ENCODE measurements around the gene RSPH10B2. TPM values are rescaled to one million over a fixed set of nuclear protein-coding genes. Genes with fewer than 3 reads are reported as not detected.
A peak's percentile ranks its signal among the peaks of the same experiment; 100 is the strongest.
"Not testable (repeated sequence)": the region's sequence is repeated elsewhere in the genome, so short reads cannot be mapped to it uniquely, and the experiment has no call there.

RSPH10B2 gene
- total RNA-seq, 1 donor from 2014 or later, result not detected

DNA sequence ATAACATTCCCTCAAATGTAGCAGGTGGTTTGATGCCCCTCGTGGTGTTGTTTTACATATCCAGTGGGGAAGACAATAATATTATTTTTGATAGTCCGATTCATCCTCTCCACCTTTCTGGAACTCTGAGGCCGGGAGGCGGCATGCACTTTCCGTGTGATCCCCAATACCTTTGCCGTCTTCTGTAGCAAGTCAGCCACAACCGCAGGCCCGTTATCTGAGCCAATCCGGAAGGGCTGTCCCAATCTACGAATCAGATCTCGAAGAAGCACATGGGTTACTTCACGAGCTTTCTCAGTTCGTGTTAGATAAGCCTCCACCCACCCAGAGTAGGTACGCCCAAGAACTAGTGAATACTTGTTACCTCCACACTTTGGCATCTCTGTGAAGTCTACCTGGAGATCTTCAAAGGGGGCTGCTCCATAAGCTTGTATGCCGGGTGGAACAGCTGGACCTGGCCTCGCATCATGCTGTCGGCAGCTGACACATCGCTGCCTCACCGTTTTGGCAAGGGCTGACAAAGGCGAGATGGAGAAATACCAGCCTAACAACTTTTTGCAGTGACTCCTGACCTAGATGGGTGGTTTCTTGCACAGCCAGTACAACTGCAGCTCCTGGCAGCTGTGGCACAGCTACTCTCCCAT is 88.5 kb downstream of the RSPH10B2 start:
- DNase-seq (ENCODE audit: low spot score), result peak; percentile 15

DNA sequence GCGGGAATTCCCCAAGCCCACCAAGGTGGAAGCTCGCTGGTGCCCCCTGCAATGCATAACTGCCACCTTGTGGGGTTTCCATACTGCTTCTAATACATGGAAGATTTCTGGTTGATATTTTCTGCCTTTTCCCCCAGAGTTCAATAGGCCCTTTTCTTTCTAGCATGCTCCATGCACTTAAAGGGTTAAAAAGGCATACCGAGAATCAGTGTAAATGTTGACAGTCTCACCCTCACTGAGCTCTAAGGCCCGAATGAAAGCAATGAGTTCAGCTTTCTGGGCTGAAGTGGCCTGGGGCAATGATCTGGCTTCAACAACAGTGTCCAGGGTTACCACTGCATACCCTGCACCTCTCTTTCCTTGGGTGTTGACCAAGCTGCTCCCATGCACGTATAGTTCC is 89.2 kb downstream of the RSPH10B2 start:
- not testable (repeated sequence) for DNase-seq (ENCODE audit: low spot score)

DNA sequence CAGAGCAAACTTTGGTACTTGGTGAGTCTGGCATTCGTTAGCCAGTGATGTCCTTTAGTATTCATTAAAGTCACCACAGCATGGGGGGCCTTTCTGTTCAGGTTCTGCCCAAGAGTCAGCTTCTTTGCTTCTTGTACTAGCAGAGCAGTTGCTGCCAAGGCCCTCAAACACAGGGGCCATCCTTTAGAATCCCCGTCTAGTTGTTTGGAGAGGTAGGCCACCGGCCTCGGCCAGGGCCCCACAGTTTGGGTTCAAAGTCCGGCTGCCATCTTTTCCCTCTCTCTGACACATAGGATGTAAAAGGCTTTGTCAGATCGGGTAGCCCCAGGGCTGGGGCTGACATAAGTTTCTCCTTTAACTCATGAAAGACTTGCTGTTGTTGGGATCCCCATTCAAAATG is 89.8 kb downstream of the RSPH10B2 start:
- not testable (repeated sequence) for DNase-seq (ENCODE audit: low spot score)

DNA sequence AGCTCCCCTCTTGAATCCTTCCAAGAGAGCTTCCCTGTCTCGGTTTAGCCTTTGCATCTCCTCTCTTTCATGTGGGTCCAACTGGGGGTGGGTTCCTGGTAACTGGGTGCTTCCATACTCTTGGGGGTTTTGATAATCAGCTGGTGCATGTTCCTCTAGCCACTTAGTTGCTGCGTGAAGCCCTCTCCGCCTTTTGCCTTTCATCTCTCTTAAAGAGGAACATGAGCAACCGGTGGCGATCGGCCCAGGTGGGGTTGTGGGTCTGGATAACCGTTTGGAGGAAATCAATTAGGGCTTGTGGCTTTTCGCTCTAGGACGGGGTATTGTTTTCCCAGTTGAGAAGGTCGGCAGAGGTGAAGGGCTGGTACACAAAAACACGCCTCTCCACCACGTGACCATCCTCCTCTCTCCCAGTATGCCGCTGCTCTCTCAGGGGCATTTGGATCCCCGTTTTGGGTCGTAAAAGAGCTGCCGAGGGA is 92.1 kb downstream of the RSPH10B2 start:
- DNase-seq (ENCODE audit: low spot score), result not testable (repeated sequence)

DNA sequence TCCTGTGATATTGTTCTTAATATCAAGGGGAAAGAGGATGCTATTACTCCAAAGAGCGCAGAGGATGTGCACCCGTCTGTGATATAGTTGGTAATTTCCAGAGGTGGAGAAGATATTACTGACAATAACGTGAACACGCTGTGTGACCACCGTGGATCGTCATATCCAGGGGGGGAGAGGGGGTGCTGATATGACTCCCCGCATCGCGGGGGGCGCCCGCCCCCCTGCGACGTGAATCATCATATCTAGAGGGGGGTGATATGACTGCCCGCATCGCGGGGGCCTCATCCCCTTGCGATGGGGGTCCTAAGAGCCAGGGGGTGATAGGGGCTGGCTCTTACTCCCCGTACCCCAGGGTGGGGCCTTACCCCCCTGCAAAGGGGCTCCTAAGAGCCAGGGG is 93.8 kb downstream of the RSPH10B2 start:
- not testable (repeated sequence) for DNase-seq (ENCODE audit: low spot score)

Other genes starting within 250 kb of the RSPH10B2 start
- gene GRID2IP, start 202.6 kb upstream of the RSPH10B2 start, total RNA-seq (ENCODE audit: insufficient read depth, low replicate concordance), result 0.96 TPM
- 70.5 TPM for gene ZDHHC4, start 176.6 kb upstream of the RSPH10B2 start, total RNA-seq (ENCODE audit: insufficient read depth, low replicate concordance)
- 8.4 TPM for gene INTS15, start 164.1 kb upstream of the RSPH10B2 start, total RNA-seq (ENCODE audit: insufficient read depth, low replicate concordance)
- 21.9 TPM for gene ZNF853, start 138.5 kb upstream of the RSPH10B2 start, total RNA-seq (ENCODE audit: insufficient read depth, low replicate concordance)
- gene ZNF316, start 116.8 kb upstream of the RSPH10B2 start, total RNA-seq (ENCODE audit: insufficient read depth, low replicate concordance), result 12.8 TPM
- gene ZNF12, start 47.2 kb upstream of the RSPH10B2 start, total RNA-seq (ENCODE audit: insufficient read depth, low replicate concordance), result 35.2 TPM
- gene CCZ1B, start 72.2 kb downstream of the RSPH10B2 start, total RNA-seq (ENCODE audit: insufficient read depth, low replicate concordance), result 75.4 TPM